Stimulated activated naive CD4-positive, alpha-beta T cell (primary cell): Measurements from ENCODE around the gene TMEM35B.
A peak's percentile ranks its signal among the peaks of the same experiment; 100 is the strongest.
"Not testable (repeated sequence)": the region's sequence is repeated elsewhere in the genome, so short reads cannot be mapped to it uniquely, and the experiment has no call there.

Experiments
- DNase-seq, 6 experiments: peaks; one replicate each; lab custom pipeline; 2025; lab: John Stamatoyannopoulos, UW

TMEM35B gene

DNA sequence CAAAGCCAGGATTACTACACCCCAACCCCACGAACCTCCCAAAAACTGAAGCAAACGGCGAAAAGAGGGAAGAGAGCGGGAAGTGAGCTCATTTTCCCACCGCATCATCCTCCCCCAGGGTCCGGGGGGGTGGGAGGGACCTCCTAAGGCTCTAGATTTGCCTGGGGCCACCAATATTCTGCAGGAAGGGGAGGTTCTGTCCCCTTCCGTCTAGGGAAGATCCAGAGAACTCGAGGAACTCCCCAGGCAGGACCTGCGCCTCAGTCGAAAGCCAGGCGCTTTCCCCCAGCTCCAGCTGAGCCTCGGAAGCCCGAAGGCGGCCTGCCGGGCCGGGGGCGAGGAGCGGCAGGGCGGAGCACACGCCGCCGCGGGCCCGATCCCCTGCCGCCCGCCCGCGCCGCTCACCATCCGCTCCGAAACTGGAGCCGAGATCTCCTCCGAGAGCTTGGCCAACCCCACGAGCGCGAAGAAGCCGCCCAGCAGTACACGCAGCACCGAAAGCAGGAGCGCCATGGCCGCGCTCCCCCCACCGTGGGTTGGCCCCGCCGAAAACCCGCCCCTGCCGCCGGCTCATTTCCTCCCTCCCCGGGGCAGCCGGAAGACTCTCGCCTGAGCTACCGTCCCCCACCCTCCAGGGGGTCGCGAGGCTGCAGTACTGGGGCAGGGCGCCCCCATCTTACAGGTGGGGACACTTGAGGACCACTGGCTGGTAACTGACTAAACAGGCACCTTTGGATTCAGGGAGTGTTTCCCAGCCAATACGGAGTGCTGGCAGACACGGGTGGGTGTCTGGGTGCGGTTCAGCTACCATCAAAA is at the start of gene TMEM35B:
TMEM35B (minus strand) TSS at position 555 of the 816 bp plus-strand sequence; CDS start at position 513, 42 bp downstream.
- peak; percentile 62 to 80 (median 70) for DNase-seq

DNA sequence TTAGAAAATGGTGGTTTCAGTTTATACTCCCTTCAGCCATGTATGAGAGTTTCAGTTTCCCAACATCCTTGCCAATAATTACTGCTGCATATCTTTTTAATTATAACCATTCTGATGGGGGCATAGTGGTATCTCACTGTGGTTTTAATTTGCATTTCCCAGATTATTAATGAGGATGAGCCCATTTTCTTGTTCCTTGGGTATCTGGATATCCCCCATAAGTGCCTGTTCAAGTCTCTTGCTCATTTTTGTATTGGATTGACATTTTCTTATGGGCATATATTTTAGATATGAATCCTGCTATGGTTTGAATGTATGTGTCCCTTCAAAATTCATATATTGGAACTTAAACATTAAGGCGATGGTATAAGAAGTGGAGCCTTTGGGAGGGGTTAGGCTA is 48.2 kb upstream of the TMEM35B start:
- no peak for DNase-seq

DNA sequence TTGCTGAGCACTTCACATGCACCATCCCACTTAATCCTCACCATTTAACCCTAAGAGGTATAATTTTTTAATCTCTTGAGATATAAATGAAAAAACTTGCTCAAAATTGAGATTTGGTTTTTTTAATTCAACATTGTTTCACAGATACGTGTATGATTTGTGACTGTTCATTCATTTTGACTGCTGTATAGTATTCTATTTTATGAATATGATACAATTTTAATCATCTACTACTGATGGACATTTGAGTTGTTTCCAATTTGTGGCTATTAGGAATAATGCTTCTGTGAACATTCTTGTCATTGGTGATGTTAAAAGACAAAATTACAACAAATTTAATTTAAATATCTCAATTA is 47.2 kb upstream of the TMEM35B start:
- DNase-seq, result no peak

DNA sequence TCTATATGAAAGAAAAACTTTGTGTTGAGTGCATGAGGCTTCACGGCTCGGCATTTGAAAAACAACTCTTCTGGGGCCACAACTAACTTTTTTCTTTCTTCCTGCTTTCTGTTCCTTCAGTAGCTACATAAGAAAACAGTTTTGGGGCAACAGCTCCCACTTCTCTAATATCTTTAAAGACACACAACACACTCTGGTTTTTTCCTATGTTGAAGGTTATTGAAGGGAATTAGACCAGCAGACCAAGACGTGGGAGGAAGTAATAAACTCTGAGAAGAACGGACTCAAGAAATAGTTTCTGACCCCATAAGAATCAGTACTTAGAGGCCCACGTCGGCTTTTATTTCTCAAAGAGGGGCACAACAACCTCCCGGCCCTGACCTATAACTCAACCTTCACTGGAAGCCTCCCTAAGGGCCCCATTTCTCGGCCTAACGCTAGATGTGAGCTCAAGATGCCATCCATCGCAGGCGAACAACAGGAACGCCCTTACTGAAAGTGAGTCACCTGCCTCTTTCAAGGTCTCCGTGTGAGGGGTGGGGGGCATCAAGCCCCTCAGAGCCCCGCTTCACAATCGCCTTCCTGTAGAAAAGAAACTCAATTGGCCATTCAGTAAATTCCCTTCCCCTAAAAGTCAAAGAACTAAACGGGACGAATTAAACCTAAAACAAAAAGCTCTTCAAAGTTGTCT is 45.8 kb upstream of the TMEM35B start:
- DNase-seq, result peak in 3 of 6 experiments; percentile 7 to 59 (median 31)

DNA sequence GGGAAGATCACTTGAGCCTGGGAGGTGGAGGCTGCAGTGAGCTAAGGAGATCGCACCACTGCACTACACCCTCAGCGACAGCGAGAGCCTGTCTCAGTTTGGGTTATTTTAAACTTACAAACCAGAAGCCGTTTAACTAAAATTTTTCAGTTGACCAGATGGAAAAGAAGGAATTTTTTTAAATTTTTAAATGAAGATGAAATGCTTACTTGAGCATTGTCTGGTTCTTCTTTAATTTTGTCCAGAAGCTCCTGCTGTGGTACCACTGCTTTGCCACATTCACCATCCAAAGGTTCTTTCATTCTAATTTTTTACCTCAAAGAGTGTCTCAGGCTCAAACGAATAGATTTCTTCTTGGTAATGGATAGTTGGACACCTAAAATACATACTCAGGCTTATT is 45.2 kb upstream of the TMEM35B start:
- no peak for DNase-seq

DNA sequence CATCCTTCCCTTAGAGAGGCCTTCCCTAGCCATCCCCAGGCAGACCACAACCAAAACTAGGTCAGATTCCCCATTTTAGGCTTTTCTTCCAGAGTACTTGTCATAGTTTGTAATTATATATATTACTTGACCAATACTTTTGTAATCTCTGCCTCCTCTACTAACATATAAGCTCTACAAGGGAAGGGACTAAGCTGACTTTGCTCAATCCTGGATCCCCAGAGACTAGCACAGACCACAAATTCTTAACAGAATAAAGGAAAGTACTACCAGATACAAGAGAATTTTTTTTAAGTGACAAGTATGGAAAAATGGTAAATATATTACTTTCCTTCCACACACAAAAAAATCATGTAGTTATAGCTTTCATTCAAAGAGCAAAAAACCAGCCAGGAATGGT is 44.6 kb upstream of the TMEM35B start:
- DNase-seq, result no peak

DNA sequence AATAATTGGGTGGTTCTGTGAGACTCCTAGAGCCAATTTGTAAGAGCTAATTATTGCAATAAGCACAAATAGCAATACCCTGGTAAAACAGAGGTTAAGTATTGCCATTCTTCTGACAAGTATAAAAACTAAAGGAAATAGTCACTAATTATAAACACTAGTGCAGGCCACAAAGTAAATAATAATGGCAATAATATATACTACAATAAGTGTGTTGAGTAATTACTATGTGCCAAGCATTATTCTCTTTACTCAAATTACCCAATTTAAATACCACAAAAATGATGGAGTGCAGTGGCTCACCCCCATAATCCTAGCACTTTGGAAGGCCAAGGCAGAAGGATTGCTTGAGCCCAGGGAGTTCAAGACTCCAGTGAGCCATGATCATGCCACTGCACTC is 31.3 kb upstream of the TMEM35B start:
- no peak for DNase-seq

DNA sequence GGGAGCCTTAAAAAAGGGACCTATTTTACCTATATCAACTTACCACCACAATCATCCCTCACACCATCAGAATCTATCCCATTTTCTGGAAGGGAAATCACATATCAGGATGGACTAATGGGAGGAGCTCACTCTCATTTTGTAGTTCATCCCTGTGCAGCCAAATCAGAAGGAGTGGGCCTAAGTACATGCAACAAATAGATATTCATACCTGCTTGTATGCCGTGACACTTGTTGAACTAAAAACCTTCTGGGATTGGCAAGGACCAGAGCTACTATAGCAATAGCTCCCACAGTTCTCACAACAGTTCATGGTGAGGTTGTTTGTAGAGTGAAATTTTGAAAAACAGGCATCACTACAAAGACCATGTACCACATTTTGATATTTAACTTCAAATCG is 29.3 kb upstream of the TMEM35B start:
- no peak for DNase-seq

DNA sequence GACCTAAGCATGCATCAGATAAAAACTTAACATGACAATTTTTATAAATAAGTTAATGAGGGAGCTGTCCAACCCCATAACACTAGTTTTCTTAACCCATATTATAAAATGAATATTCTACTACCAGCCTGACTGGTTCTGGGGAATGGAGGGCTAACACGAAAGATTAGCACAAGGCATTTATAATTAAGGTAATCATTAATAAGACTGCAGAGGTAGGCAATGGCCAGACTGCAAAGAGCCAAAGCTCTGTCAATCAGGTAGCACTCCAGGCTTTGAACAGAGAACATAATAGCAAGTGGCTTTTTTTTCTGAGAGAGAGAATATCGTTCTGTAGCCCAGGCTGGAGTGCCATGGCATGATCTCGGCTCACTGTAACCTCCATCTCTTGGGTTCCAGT is 20.6 kb upstream of the TMEM35B start:
- no peak for DNase-seq

DNA sequence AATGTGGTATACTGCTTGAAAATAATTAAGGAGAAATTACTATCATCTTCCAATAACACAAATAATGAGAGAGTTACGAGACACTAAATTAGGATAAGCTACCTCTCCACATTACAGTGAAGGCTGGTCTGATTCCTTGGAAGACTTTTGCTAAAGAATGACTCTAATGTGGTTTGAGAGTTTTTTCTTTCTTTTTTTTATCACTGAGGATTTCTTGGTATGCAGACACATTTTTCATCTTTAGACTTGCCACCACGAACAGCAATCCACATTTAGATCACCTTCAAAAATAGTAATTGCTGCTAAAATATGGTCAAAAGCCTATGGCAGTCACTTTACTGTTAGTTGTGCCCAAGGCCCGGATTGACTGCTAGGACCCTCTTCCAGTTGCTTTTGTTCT is 16.6 kb upstream of the TMEM35B start:
- DNase-seq, result no peak

DNA sequence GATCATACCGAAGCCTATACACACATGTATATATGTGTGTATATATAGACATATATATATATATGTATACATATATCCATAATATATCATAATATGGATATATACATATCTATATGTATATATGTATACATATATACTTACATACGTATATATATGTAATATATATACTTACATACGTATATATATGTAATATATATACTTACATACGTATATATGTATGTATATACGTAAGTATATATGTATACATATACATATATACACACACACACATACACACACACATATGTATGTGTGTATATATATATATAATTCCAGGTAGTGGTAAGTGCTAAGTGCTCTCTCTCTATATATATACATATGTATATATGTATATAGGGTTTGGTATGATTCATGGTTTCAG is 9.7 kb upstream of the TMEM35B start:
- DNase-seq, result no peak

DNA sequence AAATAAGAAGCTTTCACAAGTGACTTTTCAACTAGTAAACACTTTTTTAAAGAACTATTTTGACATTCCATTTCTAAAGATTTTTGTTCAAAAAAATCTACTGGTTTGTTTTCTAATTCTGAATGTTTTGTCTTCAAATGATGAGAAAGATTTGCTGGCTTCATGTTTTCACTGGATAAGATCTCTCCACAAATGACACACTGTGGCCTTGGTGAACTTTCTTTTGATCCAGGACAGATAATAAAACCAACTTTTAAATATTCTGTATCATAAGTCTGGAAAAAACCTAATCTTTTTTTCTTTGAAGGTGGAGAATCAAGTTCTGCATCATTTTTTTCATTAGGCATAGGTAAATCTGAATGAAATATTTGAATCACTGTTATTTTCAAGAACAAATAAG is 3.4 kb upstream of the TMEM35B start:
- DNase-seq, result no peak

DNA sequence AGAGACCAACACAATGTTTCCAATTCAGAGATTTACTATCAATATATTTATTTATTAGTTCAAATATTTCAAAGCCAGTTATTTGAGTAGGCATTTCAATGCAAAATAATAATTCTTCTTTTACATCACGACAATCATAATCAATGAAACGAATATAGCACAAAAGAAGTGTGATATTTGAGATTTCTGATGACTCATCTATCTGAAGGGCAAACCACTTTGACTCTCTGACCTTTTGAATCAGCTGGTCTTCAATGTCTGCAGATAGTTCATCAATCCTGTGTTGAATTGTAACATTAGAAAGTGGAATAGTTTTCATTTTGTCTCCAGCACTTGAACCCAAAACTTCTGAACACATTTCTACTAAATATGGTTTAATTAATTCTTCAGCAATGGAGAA is 3.0 kb upstream of the TMEM35B start:
- DNase-seq, result no peak

DNA sequence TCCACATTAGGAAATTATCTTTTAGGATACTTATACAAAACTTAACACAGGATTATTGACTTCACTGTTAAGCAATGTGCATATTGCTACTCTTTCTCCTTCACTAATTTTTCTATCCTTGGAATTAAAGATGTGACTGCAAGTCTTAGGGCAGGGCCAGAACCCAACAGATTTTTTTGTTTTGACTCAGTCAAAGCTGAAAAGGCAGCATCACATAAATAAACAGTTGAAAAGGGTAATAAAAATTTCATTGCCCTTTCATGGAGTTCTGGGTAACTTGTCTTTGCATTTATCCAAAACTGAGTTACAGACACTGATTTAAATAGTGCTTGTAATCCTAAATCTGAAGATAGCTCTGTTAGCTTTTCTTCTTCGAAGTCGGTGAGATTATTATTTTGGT is 1.9 kb upstream of the TMEM35B start:
- no peak for DNase-seq

DNA sequence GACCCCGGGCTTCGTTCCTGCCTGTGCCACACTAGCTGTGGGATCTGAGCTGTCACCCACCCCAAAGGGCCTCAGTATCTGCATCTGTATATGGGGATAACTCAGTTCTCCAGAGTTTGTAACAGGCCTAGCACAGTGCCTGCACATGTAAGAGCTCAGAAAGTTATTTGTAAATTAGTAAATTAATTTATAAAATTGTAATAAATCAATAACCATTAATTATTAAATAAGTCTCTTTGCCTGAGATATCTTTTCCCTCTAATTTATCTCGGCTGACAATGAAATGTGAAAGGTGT is 410 bp upstream of the TMEM35B start:
- DNase-seq, result not testable (repeated sequence)

DNA sequence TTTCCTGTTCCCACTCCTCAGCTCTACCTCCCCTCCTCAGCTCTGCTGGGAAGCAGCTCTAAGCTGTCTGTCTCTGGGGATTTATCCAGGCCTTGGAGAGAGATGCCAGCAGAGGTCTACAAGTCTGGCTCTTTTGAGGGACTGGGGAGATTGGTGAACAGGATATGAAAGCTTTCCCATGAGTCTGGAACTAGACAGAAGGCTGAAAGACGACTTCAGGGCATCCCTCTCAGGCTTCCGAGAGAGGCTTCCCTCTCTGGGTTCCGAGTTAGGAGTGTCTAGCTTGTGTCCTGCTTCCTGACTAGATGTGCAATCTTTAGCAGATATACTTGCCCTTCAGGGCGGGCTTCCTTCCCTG is 733 bp downstream of the TMEM35B start:
- peak in 1 of 6 experiments; percentile 22 for DNase-seq

DNA sequence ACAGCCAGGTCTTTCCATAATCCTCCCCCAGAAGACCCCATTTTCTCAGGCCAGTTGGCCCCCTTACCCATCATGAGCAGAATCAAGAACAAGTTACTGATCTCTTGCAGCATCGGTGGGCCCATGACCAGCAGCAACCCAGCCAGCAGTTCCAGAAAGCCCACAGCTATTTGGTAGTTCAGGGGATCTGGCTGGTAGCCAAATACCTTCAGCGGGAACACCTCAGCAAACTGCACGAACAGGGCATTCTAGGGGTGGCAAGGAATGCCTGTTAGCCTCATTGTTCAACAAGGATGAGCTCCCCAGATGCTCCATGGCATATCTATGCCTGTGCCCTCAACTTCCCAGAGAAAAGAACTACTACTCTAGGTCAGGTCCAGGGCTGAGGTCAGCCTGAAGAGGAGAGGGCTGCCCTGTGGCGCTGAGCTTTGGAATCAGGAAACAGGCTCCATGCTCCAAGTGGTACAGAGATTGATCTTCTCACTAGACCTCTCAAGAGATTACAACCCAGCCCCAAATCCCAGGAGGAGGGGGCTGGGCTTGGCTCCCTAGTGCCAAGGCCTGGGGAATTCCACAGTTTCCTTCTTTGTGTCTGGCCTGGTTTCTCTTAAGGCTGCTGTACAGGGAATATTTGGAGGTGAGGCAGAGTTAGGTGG is 1.3 kb downstream of the TMEM35B start:
- peak in 1 of 6 experiments; percentile 8 for DNase-seq

DNA sequence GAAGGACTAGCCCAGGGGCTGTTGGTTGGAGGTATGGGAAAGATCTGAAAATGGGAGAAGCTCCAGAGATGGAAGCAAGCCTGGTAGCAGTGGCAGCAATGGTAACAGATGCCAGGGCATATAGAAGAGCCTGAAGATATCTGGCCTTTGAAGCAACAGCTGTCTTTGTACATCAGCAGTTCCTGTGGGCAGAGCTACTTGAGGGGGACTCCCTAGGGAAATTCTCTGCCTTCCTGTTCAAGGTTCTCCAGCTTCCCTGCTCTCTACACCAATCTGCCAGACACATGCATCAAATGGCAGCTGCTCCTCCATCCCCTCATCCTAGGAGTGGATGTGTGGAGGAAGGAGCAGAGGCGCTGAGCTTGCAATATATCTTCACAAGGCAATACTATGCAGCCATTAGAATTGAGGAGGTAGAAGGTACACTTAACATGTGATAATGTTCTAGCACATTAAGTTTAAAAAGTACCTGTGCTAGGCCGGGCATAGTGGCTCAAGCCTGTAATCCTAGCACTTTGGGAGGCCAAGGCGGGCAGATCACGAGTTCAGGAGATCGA is 2.2 kb downstream of the TMEM35B start:
- DNase-seq, result no peak

DNA sequence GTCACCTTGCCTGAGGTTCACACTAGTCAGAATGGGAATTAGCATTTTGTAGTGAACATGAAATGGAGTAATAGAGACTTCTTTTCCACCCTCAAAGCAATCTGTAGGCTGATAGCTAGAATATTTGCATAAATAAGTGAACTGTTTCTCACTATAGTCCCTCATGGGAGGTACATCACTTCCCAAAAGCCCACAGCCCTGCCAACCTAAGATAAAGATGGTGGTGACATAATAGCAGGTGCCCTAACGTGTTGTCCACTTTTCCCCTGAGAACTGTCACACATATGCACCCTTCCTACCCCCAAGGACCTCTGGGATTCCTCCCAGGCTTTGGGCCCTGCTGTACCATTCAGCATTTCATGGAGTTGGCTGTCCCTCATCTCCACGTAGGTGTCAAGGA is 4.4 kb downstream of the TMEM35B start:
- DNase-seq, result no peak

DNA sequence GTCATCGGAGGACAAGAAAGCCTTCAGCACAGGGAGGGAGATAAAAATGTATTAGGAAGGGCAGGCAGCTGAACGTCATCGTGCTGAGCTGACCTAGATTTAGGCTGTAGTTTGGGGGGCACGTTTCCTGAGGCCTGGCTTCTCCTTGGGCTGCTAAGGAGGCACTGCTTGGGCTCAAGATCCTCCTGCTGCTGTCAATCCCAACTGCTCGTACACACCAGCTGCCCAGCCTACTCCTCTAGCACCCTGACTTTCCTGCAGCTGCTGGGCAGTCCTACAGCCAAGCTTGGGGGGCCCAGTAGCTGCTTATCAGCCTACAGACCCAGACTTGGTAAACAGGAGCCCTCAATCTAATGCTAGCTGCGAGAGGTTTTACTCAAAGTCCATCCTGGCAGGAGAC is 6.2 kb downstream of the TMEM35B start:
- DNase-seq, result no peak

DNA sequence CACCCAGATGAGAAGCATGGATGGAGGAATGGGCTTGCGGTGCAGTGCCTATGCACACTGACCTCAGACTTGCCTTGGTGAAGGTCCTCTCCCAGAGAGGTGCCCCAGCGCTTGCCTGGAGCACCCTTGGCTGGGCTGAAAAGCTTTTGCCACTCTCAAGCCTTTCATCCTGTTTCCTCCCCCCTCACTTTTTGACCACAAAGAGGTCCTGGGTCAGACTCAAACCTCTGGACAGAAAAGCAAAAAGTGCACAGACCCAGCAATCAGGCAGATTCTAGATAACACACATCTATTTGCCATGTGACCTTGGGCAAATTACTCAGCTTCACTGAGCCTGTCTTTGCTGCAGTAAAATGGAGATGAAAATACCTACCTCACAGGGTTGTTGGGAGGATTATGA is 7.3 kb downstream of the TMEM35B start:
- no peak for DNase-seq

DNA sequence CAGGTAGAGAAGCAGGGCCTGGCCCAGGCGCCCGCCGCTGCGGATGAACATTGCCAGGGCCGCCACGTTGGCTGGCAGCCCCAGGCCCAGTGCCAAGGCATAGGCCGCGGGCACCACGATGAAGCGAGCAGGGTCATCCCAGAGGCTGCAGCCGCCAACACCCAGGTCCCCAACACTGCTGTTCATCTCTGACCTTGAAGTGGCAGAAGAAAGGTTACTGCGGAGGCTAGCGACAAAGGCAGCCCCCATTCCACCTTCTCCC is 8.0 kb downstream of the TMEM35B start:
- DNase-seq, result no peak
